ENCODE data around the gene FIGLA.

FIGLA gene, protein sequence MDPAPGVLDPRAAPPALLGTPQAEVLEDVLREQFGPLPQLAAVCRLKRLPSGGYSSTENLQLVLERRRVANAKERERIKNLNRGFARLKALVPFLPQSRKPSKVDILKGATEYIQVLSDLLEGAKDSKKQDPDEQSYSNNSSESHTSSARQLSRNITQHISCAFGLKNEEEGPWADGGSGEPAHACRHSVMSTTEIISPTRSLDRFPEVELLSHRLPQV

DNA sequence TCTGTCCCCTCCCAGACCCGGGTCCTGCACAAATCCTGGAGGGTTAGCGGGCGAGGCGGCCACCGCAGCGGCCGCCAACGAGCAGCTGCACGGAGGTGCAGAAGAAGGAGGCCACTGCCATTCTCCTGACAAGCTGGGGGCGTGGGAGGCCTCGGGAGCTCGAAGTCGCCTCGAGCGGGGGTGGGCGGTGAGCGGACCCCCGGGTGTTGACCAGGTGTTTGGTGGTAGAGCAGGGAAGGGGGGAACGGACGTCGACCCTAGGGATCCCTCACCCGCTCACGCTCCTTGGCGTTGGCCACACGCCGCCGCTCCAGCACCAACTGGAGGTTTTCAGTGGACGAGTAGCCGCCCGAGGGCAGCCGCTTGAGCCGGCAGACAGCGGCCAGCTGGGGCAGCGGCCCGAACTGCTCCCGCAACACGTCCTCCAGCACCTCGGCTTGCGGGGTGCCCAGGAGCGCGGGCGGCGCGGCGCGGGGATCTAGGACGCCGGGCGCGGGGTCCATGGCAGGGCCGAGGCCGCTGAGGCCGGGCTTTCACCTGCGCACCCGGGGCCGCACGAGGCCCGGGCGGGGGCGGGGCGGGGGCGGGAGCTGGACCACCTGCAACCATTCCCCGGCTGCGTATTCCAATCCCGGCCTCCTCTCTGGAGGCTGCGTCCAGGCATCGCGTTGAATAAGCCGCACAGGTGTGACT lies at the start of gene FIGLA:
Gene FIGLA, minus strand, starts transcription at position 508 of the 693 bp plus-strand sequence. Its CDS starts 5 bp downstream, at position 503.
- no peak for DNase-seq (ENCODE audit: low spot score)

GRCh38 chr2:70837980-70838925 lies 47.8 kb upstream of the FIGLA start:
- no peak for DNase-seq (ENCODE audit: low spot score)

- no peak for DNase-seq (ENCODE audit: low spot score)
Measured at GRCh38 chr2:70835643-70836042, 45.2 kb upstream of the FIGLA start, which contains the start of gene CD207. TSS of gene CD207 (minus strand) at chr2:70835816. CDS start at chr2:70835776, 40 bp downstream.

DNA sequence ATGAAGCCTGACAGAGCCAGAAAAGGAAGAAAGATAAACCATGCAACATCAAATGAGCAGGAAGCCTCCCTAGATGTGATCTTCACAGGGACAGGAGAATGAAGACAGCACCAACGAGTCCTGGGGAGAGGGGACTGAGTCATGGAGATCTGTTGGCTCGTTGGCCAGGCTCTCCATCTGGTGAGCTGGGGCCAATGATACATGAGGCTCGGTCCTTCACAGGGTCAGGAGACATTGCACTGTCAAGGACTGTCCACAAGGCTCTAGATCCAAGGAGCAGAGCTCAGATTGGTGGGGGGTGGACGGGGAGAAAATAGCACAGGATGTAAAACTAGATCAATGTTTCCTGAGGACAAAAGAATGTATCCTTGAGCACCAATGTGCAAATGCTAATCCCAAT lies 44.4 kb upstream of the FIGLA start:
- DNase-seq (ENCODE audit: low spot score), result no peak

DNA sequence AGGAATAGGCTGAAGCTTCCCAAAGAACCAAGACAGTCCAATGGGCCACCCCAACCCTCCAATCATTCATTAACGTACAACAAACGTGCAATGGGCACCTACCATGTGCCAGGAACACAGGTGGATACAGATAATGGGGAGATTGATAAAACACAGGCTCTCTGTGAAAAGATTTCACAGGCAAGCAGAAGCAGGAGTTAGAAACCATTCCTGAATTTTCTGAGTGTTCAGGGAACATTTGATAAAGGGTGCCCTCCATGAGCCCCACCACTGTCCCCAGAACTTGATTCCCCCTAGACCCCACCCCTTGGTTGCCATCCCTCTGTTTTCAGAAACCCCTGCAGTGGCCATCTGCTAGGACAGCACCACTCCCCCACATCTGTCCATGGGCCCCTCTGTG lies 43.7 kb upstream of the FIGLA start:
- DNase-seq (ENCODE audit: low spot score), result no peak

DNA sequence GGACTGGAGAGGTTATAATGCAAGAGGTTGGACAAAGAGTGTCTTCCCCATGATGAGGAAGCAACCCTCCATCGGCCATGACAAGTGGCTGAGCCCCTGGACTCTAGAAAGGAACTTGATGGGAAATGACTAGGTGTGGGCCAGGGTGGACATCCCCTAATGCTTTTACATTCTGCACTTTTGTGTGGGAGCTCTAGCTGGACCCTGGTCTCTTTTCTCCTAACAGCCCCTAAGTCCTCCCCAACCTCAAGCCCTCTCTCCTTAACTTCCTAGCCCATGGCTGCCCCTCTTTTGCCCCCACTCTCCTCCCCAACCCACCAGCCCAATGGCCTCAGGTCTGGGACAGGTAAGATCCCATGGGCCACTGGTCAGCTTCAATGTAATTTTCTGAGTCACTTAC lies 42.8 kb upstream of the FIGLA start:
- no peak for DNase-seq (ENCODE audit: low spot score)

DNA sequence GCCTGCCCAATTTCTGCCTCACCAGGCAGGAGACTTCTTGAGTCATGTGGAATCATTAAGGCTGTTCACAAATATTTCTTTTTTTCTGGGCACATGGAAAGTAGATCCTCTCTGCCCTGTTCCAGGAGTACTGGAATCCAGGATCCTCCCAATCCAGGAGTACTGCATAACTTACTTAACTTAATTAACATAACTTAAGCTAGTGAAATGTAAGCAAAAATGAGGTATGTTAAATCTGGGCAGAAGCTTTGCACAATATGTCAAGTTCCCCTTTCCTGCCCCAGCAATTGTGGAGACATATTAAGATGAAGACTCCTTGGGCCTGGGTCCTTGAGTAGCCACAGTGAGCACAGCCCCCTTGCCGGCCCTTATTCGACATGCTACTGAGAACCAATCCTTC lies 41.9 kb upstream of the FIGLA start:
- DNase-seq (ENCODE audit: low spot score), result no peak

DNA sequence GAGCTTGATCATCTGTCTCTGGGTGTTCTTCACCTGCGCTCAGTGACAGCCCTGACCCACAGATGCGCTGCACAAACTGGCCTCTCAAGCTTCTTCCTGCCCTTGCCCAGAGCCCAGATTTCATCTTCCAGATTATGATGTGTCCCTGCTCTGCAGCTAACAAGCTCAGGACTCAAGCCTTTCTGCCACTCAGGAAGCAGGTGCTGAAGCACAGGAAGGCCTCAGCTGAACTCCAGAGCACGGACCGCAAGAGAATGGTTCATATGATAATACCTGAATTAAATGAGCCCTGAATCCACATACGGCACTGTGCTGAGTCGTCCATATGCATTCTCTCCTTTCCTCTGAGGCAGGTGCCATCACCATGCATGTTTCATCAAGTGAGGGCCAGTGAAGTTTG lies 41.4 kb upstream of the FIGLA start:
- no peak for DNase-seq (ENCODE audit: low spot score)

GRCh38 chr2:70830366-70830765 lies 39.9 kb upstream of the FIGLA start:
- DNase-seq (ENCODE audit: low spot score), result no peak

DNA sequence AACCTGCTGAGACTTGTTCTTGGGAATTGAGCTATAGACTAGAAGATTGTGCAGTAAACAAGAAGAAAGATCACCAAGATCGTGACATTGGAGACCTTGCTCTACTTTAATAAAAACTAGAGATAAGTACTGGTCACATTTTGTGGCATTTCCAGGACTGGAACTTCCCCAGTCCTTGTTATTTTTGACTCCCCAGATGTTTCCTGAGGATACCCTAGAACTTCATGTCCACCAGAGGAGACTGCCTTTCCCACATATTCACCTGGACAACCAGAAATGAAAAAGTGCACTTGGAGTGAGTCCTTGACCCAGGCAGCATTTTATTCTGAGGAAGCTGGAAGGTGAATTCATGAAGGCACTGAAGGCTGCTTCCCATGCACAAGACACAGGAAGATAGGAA lies 39.5 kb upstream of the FIGLA start:
- no peak for DNase-seq (ENCODE audit: low spot score)

DNA sequence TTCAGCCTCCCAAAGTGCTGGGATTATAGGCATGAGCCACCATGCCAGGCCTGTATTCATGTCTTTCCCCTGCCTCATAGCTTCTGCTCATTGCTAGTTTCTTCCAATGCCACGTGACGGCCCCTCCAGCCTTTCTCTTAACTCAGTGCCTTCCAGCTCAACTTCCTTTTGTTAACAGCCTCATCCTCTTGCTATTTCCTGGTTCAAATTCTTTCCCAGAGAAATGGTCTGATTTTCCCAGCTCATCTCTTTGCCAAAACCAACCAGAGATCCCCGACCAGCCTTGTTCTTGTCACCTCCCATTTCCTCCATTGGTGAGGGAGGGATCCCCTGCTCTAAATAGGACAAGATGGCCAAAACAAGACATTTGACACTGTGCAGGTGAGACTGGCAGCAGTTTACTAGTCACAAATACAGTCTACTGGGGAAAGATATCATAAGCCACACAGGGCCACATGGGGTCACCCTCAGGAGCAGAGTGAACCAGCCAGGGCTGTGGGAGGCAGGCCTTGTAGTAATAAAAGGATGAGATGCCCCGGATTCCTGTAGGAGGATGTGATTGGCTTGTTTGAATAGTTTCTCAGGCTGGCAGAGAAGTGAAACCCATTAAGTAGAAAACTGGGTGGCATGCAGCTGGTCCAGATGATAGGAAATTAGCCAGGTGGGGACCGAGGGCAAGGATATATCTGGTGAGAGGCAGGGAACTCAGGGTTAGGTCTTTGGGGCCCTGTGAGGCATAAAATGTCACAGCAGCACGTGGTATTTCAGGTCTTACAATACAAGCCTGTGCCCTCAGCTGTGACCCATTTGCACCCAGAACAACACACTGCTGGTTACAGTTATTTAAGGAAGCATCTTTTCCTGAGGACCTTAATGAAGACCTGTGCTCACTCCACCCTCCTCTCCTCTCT lies 38.7 kb upstream of the FIGLA start:
- DNase-seq (ENCODE audit: low spot score), result no peak

DNA sequence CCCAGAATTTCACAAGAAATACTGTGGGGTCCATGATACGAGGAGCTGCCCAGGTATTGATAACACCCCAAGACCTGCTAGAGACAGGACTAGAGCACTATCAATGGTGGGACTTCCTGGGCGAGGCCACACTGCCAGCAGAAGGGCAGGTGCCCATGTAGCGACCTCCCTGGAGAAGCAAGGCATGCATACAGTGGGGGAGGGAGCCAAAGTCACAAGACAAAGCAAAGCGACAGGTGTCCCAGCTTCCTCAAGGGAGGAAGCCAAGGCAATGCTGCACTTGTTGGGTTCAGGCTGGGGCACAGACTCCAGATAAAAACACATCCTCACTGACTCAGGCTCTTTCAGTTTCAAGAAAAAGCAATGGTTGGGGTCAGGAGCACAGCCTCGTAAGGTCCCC lies 37.7 kb upstream of the FIGLA start:
- no peak for DNase-seq (ENCODE audit: low spot score)

DNA sequence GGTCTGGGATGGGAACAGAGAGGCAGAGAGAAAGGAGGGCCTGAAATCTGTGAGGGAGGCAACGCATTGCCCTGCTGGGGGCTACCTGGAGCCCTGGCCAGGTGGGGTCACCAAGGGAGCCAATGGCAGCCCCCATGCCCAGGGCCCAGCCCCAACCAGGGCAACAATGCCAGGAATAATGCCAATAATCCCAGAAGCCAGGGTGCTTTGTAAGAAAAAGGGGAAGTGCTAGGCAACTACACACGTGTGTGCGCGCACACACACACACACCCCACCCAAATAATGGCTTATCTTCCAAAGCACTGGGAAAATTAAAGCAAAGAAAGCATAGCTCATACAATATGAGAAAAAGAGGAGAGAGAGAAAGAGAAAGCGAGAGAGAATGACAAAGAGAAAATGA lies 36.9 kb upstream of the FIGLA start:
- DNase-seq (ENCODE audit: low spot score), result no peak

- DNase-seq (ENCODE audit: low spot score), result peak; percentile 39
Measured at GRCh38 chr2:70826696-70827350, 36.4 kb upstream of the FIGLA start.

DNA sequence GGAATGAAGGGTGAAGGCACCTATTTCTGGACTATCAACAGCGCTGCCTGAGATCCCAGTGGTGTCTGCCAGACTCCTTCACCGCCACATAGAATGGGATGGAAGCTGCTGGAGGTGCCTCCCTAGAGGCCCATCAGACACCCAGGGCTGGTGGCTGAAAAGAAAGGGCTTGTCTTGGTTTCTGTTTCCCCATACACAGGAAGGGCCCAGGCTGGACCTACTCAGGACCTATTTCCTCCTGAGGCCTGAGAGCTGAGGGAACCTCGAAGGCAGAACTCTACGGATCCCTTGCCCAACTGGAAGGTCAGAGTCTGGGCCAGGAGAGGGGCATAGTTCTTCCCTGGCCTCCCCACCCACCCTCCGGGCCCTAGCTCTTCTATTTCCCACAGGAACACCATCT lies 32.8 kb upstream of the FIGLA start:
- DNase-seq (ENCODE audit: low spot score), result no peak

GRCh38 chr2:70822843-70823242 lies 32.4 kb upstream of the FIGLA start:
- no peak for DNase-seq (ENCODE audit: low spot score)

DNA sequence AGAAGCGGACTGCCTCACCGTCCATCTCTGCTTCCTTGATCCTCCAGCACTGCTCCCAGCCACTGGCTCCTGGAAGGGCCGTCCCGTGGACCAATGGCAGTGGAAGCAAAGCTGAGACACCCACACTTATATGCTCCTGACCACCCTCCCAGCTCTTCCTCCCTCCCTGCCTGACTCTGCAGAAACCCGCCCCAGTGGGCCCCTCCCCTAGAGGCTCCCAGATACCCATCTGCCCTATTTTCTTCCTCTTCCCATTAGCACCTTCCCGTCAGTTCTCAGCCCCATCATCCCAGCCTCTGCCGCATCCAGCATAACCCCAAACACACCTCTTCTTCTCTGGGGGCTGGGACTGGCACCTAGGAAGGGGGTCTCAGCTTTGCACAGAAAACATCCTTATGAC lies 30.1 kb upstream of the FIGLA start, which contains the start of gene CLEC4F:
Gene CLEC4F, minus strand, starts transcription at position 101 of the 400 bp plus-strand sequence. Its CDS starts 76 bp downstream, at position 25.
- DNase-seq (ENCODE audit: low spot score), result no peak

GRCh38 chr2:70817284-70817954 lies 27.0 kb upstream of the FIGLA start:
- peak; percentile 77 for DNase-seq (ENCODE audit: low spot score)

DNA sequence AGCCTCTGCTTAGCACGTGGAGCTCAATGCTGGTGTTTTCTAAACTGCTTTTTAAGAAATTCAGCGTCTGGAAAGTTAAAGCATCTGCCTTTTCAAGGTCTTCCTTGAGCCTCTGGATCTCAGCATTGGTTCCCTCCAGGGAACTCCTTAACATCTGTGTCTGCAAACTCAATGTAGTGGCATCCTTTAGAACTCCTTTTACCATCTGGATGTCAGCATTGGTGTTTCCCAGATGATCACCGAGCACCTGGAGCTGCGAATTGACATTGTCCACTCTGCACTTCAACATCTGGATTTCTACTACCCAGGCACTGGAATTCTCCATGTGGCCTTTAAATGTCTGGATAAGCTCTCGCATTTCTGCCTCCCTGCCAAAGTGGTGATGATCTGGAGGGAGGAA lies 26.3 kb upstream of the FIGLA start:
- DNase-seq (ENCODE audit: low spot score), result no peak

Data from activated CD4-positive, alpha-beta T cell treated with anti-CD3 and anti-CD28 coated beads, Interleukin-2, Interleukin-4, amounts not matched to agents 100 ng/mL and 50 ng/mL, durations not matched to agents 16 hours and 8 hours (primary cell).